K562 (cell line): ENCODE measurements around the gene COPA. TPM values are rescaled to one million over a fixed set of nuclear protein-coding genes. Genes with fewer than 3 reads are reported as not detected.

Experiments used
- CBX3 ChIP-seq, 2 experiments: IDR thresholded peaks; 1 replicate in 1 of 2; 2 replicates in 1 of 2; pipeline ENCODE4 v1.6.1; 2012; ENCODE audit warnings: inconsistent platforms in 2 of 2, low read length in 2 of 2, borderline replicate concordance in 1 of 2, control low read depth in 1 of 2
- CREBBP ChIP-seq: IDR thresholded peaks from one replicate; pipeline ENCODE4 v1.6.1; 2012; ENCODE audit warnings: low read depth, mild to moderate bottlenecking, control low read depth, inconsistent platforms, low read length
- E2F3 ChIP-seq: fragments of 250-450 bp; sonication (Bioruptor Pico); IDR thresholded peaks from 2 replicates; pipeline ENCODE4 v1.4.0; 2020; ENCODE audit warnings: mild to moderate bottlenecking
- ETS2 ChIP-seq: IDR thresholded peaks from 2 replicates; pipeline ENCODE4 v1.6.1; 2016; ENCODE audit warnings: borderline replicate concordance, missing genetic modification characterization, mild to moderate bottlenecking, moderate library complexity, missing compliant biosample characterization; ENCODE audit not compliant: poor library complexity, severe bottlenecking
- MEF2A ChIP-seq: IDR thresholded peaks from 2 replicates; pipeline ENCODE4 v1.6.1; 2011; ENCODE audit warnings: low read depth, mild to moderate bottlenecking, low read length, moderate library complexity; ENCODE audit not compliant: control insufficient read depth
- NELFE ChIP-seq: IDR thresholded peaks from 2 replicates; pipeline ENCODE4 v1.6.1; 2011; ENCODE audit warnings: mild to moderate bottlenecking; ENCODE audit not compliant: insufficient read depth, insufficient read length
- PHB ChIP-seq: fragments of 250-450 bp; sonication (Bioruptor Pico); IDR thresholded peaks from 2 replicates; pipeline ENCODE4 v1.5.0; 2021
- PHB2 ChIP-seq: fragments of 450-650 bp; IDR thresholded peaks from 2 replicates; pipeline ENCODE4 v1.6.1; 2017; ENCODE audit warnings: low read depth
- RBM14 ChIP-seq: fragments of 200-400 bp; formaldehyde crosslinking; IDR thresholded peaks from 2 replicates; pipeline ENCODE4 v1.6.1; 2018; ENCODE audit warnings: low read depth, mild to moderate bottlenecking, low read length, moderate library complexity, borderline replicate concordance; ENCODE audit not compliant: insufficient read depth
- SMC3 ChIP-seq: conservative IDR thresholded peaks from 2 replicates; pipeline ENCODE4 v1.6.1; 2011; ENCODE audit warnings: low read depth, low read length, improper control_type of control experiment; ENCODE audit not compliant: insufficient read depth
- SPI1 ChIP-seq: IDR thresholded peaks from 2 replicates; pipeline ENCODE4 v1.6.1; 2011; ENCODE audit warnings: low read depth, low read length, control low read depth, borderline replicate concordance
- SRSF9 ChIP-seq: fragments of 200-400 bp; formaldehyde crosslinking; IDR thresholded peaks from 2 replicates; pipeline ENCODE4 v1.6.1; 2017; ENCODE audit warnings: low read depth, low read length, borderline replicate concordance
- ZNF79 ChIP-seq: fragments of 250-450 bp; sonication (Bioruptor Pico); IDR thresholded peaks from 2 replicates; pipeline ENCODE4 v1.4.0; 2020; ENCODE audit warnings: low read depth, mild to moderate bottlenecking, moderate library complexity
- polyA plus RNA-seq, 8 experiments: library from polyadenylated mRNA; depleted of rRNA in 4 of 8; stranded (reverse) in 5 of 8; unstranded in 3 of 8; fragments of >200 nt; fragmentation: Nextera tagmentation in 2 of 8; fragmentation: Illumina TruSeq in 1 of 8; extraction: Ambion mirVana in 2 of 8; extraction: Trizol in 1 of 8; gene quantifications; 2 replicates each; pipeline versions ENCODE4 v1.2.1 to v1.2.3, GENCODE V29; 2011 to 2014; ENCODE audit warnings: inconsistent platforms in 1 of 8, missing spikeins in 1 of 8
- total RNA-seq, 7 experiments: library from RNA; depleted of rRNA in 6 of 7; stranded (reverse); fragments of >200 nt in 6 of 7; fragmentation: Illumina TruSeq in 2 of 7; extraction: Trizol in 2 of 7; gene quantifications; 2 replicates each; pipeline versions ENCODE4 v1.2.1 to v1.2.3, GENCODE V29; 2011 to 2021; ENCODE audit warnings: low replicate concordance in 1 of 7
- TF ChIP-seq, protein P1 (sequence below): fragments of 250-450 bp; sonication (Bioruptor Pico); IDR thresholded peaks from 2 replicates; pipeline ENCODE4 v1.4.0; 2020
- TF ChIP-seq, protein P2 (sequence below), 2 experiments: fragments of 450-650 bp in 1 of 2; sonication (generic) in 1 of 2; formaldehyde crosslinking in 1 of 2; IDR thresholded peaks in 1 of 2; conservative IDR thresholded peaks in 1 of 2; 2 replicates each; pipeline versions ENCODE4 v1.6.1 to v1.8.1; 2016 to 2023; ENCODE audit warnings: mild to moderate bottlenecking in 2 of 2, moderate library complexity in 2 of 2, inconsistent platforms in 1 of 2, missing genetic modification reagents in 1 of 2
- TF ChIP-seq, protein P3 (sequence below): IDR thresholded peaks from 2 replicates; pipeline ENCODE4 v1.6.1; 2016; ENCODE audit warnings: missing genetic modification characterization, missing compliant biosample characterization
- TF ChIP-seq, protein P4 (sequence below): sonication (generic); formaldehyde crosslinking; IDR thresholded peaks from 2 replicates; pipeline ENCODE4 v1.8.0; 2022; ENCODE audit warnings: missing genetic modification reagents, mild to moderate bottlenecking, moderate library complexity, borderline replicate concordance

COPA gene
- total and polyA plus RNA-seq, 9 of the 15 experiments (the other 6 are each of a cell fraction or from before 2014, with no cell fraction given), result 49.8 to 222 (median 110) TPM

DNA sequence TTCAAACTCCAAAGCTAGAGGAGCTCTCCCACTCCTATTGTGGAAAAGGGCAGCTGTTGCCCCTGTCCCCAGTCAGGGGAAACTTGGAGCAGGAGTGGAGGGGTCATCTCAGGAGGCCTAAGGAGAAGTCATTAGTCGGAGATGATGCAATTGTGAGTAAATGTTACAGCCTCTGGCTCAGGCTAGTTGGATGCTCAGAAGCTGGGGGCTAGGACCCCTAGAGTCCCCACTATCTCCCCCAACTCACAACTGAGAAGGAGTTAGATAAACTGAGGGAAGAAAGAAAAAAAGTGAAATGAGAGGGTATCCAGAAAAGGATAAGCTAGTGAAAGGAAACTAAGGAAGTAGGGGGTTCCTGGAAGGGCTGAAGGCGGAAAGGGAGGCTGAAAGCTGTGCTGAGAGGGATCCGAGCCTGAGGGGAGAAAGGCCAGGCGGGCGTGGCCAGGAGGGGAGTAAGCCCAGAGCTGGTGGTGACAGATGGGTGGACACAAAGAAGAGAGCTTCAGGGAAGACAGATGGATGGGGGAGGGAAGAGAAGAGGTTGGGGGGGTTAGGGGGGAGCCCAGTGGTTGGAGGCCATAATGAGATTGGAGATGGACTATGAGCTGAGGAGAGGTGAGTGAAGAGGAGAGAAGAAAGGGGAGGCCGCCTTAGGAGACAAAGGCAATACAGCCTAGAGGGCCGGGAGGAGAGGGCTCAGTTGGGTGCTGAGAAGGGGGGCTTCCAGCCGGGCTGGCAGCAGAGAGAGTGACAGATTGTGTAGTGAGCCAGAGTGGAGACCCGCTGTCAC is 19.3 kb upstream of the COPA start (continued):
- TF ChIP-seq NELFE (no peak), CBX3 (IDR thresholded peaks at IDR 0.05; ENCODE audit: borderline replicate concordance in 1 of 2, low read length in 2 of 2) (no peak), ETS2 (tag) (no peak), PHB (CRISPR knock-in tag) (no peak), RBM14 (no peak), PHB2 (no peak; the same call in 1 of the 2 replicates), E2F3 (CRISPR knock-in tag) (no peak), ZNF79 (peak; percentile 20; the same call in 1 of the 2 replicates), SMC3 (no peak), CREBBP (no peak), MEF2A (no peak), SPI1 (no peak), SRSF9 (no peak)
- TF ChIP-seq, protein P1, sequence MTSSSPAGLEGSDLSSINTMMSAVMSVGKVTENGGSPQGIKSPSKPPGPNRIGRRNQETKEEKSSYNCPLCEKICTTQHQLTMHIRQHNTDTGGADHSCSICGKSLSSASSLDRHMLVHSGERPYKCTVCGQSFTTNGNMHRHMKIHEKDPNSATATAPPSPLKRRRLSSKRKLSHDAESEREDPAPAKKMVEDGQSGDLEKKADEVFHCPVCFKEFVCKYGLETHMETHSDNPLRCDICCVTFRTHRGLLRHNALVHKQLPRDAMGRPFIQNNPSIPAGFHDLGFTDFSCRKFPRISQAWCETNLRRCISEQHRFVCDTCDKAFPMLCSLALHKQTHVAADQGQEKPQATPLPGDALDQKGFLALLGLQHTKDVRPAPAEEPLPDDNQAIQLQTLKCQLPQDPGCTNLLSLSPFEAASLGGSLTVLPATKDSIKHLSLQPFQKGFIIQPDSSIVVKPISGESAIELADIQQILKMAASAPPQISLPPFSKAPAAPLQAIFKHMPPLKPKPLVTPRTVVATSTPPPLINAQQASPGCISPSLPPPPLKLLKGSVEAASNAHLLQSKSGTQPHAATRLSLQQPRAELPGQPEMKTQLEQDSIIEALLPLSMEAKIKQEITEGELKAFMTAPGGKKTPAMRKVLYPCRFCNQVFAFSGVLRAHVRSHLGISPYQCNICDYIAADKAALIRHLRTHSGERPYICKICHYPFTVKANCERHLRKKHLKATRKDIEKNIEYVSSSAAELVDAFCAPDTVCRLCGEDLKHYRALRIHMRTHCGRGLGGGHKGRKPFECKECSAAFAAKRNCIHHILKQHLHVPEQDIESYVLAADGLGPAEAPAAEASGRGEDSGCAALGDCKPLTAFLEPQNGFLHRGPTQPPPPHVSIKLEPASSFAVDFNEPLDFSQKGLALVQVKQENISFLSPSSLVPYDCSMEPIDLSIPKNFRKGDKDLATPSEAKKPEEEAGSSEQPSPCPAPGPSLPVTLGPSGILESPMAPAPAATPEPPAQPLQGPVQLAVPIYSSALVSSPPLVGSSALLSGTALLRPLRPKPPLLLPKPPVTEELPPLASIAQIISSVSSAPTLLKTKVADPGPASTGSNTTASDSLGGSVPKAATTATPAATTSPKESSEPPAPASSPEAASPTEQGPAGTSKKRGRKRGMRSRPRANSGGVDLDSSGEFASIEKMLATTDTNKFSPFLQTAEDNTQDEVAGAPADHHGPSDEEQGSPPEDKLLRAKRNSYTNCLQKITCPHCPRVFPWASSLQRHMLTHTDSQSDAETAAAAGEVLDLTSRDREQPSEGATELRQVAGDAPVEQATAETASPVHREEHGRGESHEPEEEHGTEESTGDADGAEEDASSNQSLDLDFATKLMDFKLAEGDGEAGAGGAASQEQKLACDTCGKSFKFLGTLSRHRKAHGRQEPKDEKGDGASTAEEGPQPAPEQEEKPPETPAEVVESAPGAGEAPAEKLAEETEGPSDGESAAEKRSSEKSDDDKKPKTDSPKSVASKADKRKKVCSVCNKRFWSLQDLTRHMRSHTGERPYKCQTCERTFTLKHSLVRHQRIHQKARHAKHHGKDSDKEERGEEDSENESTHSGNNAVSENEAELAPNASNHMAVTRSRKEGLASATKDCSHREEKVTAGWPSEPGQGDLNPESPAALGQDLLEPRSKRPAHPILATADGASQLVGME (CRISPR knock-in tag), result no peak
- TF ChIP-seq, protein P2, sequence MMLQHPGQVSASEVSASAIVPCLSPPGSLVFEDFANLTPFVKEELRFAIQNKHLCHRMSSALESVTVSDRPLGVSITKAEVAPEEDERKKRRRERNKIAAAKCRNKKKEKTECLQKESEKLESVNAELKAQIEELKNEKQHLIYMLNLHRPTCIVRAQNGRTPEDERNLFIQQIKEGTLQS (IDR thresholded peaks at IDR 0.05), result peak; percentile 99
- TF ChIP-seq, protein P2 (CRISPR knock-in tag; conservative IDR thresholded peaks at IDR 0.05), result 0 out of 2 replicates have a peak, but pooled peaks have one; percentile 38
- TF ChIP-seq, protein P3, sequence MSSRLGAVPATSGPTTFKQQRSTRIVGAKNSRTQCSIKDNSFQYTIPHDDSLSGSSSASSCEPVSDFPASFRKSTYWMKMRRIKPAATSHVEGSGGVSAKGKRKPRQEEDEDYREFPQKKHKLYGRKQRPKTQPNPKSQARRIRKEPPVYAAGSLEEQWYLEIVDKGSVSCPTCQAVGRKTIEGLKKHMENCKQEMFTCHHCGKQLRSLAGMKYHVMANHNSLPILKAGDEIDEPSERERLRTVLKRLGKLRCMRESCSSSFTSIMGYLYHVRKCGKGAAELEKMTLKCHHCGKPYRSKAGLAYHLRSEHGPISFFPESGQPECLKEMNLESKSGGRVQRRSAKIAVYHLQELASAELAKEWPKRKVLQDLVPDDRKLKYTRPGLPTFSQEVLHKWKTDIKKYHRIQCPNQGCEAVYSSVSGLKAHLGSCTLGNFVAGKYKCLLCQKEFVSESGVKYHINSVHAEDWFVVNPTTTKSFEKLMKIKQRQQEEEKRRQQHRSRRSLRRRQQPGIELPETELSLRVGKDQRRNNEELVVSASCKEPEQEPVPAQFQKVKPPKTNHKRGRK, result no peak
- TF ChIP-seq, protein P4, sequence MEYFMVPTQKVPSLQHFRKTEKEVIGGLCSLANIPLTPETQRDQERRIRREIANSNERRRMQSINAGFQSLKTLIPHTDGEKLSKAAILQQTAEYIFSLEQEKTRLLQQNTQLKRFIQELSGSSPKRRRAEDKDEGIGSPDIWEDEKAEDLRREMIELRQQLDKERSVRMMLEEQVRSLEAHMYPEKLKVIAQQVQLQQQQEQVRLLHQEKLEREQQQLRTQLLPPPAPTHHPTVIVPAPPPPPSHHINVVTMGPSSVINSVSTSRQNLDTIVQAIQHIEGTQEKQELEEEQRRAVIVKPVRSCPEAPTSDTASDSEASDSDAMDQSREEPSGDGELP (CRISPR knock-in tag), result peak; percentile 45; the same call in 1 of the 2 replicates
